ENCODE results near the gene LTK. TPM values are rescaled to one million over a fixed set of nuclear protein-coding genes. Genes with fewer than 3 reads are reported as not detected.

LTK gene
- total and polyA plus RNA-seq, 2 of the 8 experiments (the other 6 are each of a cell fraction or from before 2014, with no cell fraction given) = 0.05 to 0.19 TPM

DNA sequence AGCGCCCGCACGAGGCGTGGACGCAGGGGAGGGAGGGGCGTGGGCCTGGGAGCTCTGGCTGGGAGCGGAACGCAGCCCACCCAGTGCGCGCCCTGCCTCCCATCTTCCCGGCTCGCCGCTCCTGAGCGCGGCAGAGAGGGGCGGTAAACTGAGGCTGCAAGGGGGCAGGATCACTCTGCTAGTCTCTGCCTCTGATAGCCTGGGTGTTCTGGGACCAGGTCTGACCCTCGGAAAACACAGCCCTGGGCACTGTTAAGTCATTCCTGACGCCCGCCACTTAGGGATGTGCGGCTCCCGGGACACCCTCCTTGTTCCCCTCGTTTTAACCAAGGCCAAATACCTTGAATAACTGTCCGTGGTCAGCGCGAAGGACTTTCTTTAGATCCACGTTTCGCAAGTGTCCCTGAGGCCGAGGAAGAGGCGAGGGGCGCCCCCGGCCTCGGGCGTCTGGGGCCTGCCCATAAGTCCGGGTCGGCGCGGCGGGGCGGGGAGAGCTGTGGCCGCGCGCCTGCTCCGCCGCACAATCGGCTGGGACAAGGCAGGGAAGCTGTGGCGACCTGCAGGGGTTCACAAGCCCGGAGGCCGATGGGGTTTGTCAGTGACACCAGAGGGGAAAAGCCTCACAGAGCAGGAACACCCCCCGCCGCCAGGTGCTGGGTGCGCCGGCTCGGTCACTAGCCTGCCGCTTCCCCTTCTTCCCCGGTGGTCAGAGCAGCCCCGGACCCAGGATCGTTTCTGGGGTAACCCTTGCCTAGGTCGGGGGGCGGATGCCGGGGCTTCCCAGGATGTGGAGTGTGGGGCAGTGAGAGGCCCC lies 18.5 kb downstream of the LTK start:
- ChIA-PET POLR2A (ENCODE audit: partially characterized antibody) (interaction anchor here (0.9 to 1.3 kb wide), 5 partner anchors 14 to 49 kb away, joined by 3 to 5 read pairs (median 4); partner anchors contain the start of gene RPAP1), CTCF (ENCODE audit: partially characterized antibody) (interaction anchor here (0.6 to 2.5 kb wide), 4 partner anchors 11 to 46 kb away, joined by 4 to 11 read pairs (median 4); partner anchors contain the start of gene LTK)
- Histone ChIP-seq H2AFZ (ENCODE audit: low read length) (no peak overlapping the region), H3K36me3 (ENCODE audit: control insufficient read depth in 2 of 4, insufficient read depth in 4 of 4, low read length in 3 of 4) (peaks cover 0 to 5% (median 0%) of the 10 kb centered on the region in 4 experiments; a peak in 1 of 8 replicates), H4K8ac (ENCODE audit: extremely low read depth, insufficient read depth, low read length) (no peak overlapping the region), H3K18ac (ENCODE audit: extremely low read depth, low read length) (peak overlapping the region; percentile 60; the same call in 1 of the 2 replicates), H2BK15ac (ENCODE audit: low read length) (no peak overlapping the region; the same call in 1 of the 2 replicates), H3K23ac (ENCODE audit: insufficient read length) (no peak overlapping the region), H3K23me2 (ENCODE audit: low read depth, low read length) (peaks cover 23% of the 10 kb centered on the region; the same call in 1 of the 2 replicates), H2BK12ac (ENCODE audit: low read depth, low read length) (peak overlapping the region; percentile 50; the same call in 1 of the 2 replicates), H3K79me1 (ENCODE audit: low read depth, low read length) (no peaks in the 10 kb centered on the region), H3K27ac (ENCODE audit: low read depth, low read length) (no peak overlapping the region), H3K4me1 (replicated peaks in 1 of 4; ENCODE audit: control insufficient read depth in 3 of 4, insufficient read depth in 4 of 4, low read length in 3 of 4) (peaks cover 0 to 15% (median 8%) of the 10 kb centered on the region in 4 experiments; a peak in 6 of 7 replicates), H3K4ac (replicated peaks; ENCODE audit: insufficient read length, low read depth, low read length) (no peak overlapping the region), H2AK5ac (ENCODE audit: low read depth, low read length) (no peak overlapping the region), H3K14ac (ENCODE audit: insufficient read length) (no peak overlapping the region), H3K4me2 (ENCODE audit: insufficient read depth in 1 of 2, low read depth in 2 of 2, low read length in 2 of 2) (peak overlapping the region; percentile 88 to 94), H2BK5ac (ENCODE audit: low read depth, low read length) (no peak overlapping the region), H3K9me3 (ENCODE audit: insufficient read depth in 2 of 2, low read depth in 1 of 2, low read length in 1 of 2) (no peaks in the 10 kb centered on the region), H4K91ac (replicated peaks; ENCODE audit: insufficient read length, low read length) (no peak overlapping the region), H3K4me3 (ENCODE audit: extremely low read depth in 1 of 4, insufficient read depth in 2 of 4, low read depth in 3 of 4, low read length in 4 of 4) (peak overlapping the region; percentile 16 to 78 (median 33); a peak in 7 of 8 replicates), H4K5ac (ENCODE audit: insufficient read length, low read depth, low read length) (no peak overlapping the region), H4K20me1 (replicated peaks in 1 of 2; ENCODE audit: control insufficient read depth in 1 of 2, insufficient read depth in 2 of 2, low read length in 2 of 2) (peaks cover 2 to 10% of the 10 kb centered on the region in 2 experiments), H3K27me3 (replicated peaks in 1 of 4; ENCODE audit: control insufficient read depth in 3 of 4, extremely low read depth in 1 of 4, insufficient read depth in 3 of 4, low read length in 3 of 4) (peaks cover 70 to 95% (median 93%) of the 10 kb centered on the region in 4 experiments), H3K9ac (replicated peaks in 1 of 4; ENCODE audit: extremely low read depth in 1 of 4, low read depth in 3 of 4, low read length in 3 of 4) (no peak overlapping the region), H2BK20ac (ENCODE audit: low read length) (no peak overlapping the region), H2BK120ac (replicated peaks; ENCODE audit: low read depth, low read length) (no peak overlapping the region), H3K56ac (replicated peaks; ENCODE audit: insufficient read length, low read depth, low read length) (no peak overlapping the region), H3K79me2 (ENCODE audit: control insufficient read depth in 1 of 2, insufficient read depth in 2 of 2, low read length in 2 of 2) (no peaks in the 10 kb centered on the region)
- WGBS, 2 experiments (ENCODE audit: extremely low coverage in 1 of 2, insufficient coverage in 1 of 2, insufficient read length in 1 of 2, insufficient replicate concordance in 2 of 2, low coverage in 1 of 2, low lambda C conversion rate in 2 of 2, missing lambda C conversion rate in 1 of 2) = 3% methylated on average over 50 of the region's 60 CpGs; no CpG with 5 or more reads in 1 of the 2 experiments
- peak in 1 of 2 experiments; percentile 83 for DNase-seq (ENCODE audit: low read depth in 1 of 2, low spot score in 2 of 2)
- no peak for FAIRE-seq
- TF ChIP-seq CREB1 (IDR thresholded peaks at IDR 0.05) = no peak
- no peak for TF ChIP-seq SAP30 (IDR thresholded peaks at IDR 0.05; ENCODE audit: insufficient read depth, insufficient replicate concordance, low read length)
- TF ChIP-seq SP1 (IDR thresholded peaks at IDR 0.05; ENCODE audit: low read depth, low read length) = no peak
- TF ChIP-seq PHF8 (conservative IDR thresholded peaks at IDR 0.05; ENCODE audit: low read depth, low read length) = 0 out of 2 replicates have a peak, but pooled peaks have one; percentile 7
- TF ChIP-seq RNF2 (IDR thresholded peaks at IDR 0.05; ENCODE audit: borderline replicate concordance, low read depth, low read length, missing control alignments, poor library complexity, severe bottlenecking) = peak; percentile 28
- TF ChIP-seq KDM4A (IDR thresholded peaks at IDR 0.05; ENCODE audit: low read depth, low read length, severe bottlenecking) = no peak
- peak; percentile 93 for TF ChIP-seq SUZ12 (IDR thresholded peaks at IDR 0.05; ENCODE audit: low read length)

Measured in H1 (cell line).